Pericardium fibroblast (primary cell): ENCODE results near the gene TMEM88. TPM values are rescaled to one million over a fixed set of nuclear protein-coding genes. Genes with fewer than 3 reads are reported as not detected.

ENCODE experiments used
- total RNA-seq: library from RNA; depleted of rRNA; stranded (reverse); fragments of >200 nt; gene quantifications from 2 replicates; pipeline ENCODE4 v1.2.3, GENCODE V29; 2015

TMEM88 gene, protein sequence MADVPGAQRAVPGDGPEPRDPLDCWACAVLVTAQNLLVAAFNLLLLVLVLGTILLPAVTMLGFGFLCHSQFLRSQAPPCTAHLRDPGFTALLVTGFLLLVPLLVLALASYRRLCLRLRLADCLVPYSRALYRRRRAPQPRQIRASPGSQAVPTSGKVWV
- total RNA-seq, result 7.8 and 67.0 TPM in 2 replicates

DNA sequence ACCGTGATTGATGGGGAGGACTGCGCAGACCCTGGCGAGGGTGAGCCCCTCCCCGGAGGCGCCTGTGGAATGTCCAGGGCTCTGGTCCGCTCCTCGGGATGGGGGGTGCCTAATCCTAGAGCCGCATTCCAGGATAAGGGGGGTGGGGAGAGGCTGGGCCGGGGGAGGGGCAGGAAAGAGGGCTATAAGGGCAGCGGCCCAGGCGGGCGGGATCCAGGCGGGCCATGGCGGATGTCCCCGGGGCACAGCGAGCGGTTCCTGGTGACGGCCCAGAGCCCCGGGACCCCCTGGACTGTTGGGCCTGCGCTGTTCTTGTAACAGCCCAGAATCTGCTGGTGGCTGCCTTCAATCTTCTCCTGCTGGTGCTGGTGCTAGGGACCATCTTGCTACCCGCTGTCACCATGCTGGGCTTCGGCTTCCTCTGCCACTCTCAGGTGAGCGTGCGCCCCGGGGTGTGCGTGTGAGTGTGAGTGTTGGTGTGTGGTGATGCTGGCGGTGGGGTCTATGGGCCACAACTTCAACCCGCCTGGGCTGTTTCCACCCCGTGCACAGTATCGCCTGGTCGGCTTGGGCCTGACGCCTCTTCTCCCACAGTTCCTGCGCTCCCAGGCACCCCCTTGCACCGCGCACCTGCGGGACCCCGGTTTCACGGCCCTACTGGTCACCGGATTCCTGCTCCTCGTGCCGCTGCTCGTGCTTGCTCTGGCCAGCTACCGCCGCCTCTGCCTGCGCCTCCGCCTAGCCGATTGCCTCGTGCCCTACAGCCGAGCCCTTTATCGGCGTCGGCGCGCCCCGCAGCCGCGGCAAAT, at the start of gene TMEM88:
TMEM88 (plus strand) TSS at position 216 of the 809 bp plus-strand sequence; CDS start at position 225, 9 bp downstream.

DNA sequence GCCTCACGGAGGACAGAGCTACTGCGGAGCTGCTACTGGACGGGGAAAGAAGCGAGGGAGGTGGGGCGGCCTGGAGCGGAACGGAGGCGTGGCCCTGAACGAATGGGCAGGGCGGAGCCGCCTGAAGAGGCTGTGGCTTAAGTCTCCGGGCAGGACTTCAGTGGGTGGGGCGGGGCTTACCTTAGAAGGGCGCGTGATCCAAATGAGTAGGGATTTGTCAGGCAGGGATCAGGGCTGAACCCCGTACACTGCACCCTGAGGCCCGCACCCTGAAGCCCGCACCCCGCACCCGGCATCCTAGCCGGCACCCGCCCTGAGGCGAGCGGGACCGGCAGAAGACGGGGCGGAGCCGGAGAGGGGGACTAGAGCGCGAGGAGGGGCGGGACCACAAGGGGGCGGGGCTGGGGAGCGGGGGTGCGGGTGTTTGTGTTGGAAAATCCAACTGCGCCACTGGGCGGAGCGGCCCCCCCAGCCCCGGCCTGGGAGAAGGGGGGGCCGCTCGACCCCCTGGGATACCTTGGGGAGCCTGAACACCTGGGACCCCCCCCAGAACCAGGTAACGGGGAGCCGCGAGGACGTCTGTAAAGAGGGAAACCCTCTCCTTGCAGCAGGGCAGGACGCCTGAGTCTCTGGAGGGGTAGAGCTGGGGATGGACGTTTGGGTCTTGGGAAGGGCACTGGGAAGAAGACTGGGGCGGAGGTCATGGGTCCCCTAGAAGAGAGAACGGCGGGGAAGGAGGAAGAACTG, 20.9 kb upstream of the TMEM88 start, which contains the start of gene KDM6B:
KDM6B (plus strand) TSS at position 423 of the 747 bp plus-strand sequence. CDS start 11,338 bp downstream, outside the sequence.

DNA sequence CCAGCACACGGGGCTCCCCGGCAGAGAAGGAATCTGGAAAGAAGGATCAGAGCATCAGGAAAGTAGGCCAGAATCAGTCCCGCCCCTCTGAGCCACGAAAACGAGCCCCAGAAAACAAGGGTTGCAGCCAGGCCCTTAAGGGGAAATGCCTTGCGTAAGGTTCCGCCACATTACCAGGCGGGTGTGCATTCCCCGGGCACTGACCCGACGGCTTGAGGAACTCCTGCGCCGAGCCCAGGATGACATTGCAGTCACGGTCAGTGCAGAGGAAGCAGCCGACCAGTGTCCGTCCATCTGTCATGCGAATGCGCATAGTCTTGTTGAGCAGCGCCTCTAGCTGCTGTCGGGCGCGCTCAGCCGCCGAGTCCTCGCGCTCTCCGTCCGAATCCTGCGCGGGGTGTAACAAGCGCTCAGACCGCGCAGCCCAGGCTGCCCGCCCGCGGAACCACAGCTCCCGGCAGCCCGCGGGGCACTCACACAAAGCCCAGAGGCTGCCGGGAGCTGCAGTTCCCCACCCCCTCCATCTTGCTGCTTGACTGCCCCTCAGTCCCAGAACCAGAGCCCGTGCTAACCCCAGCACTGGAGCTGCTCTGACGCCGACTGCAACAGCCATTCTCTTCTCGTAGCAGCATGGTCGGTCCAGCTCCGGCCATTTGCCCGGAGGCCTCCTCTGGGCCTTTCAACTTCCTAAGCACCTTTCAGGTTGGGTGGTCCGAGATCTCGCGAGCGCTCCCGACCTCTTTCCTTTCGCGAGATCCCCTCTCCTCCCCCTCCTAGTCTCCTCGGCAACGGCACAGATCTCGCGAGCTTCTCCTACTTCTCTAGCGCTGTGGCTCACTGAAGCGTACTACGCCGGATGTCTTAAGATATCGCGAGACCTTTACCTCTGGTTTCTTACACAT, 2.2 kb downstream of the TMEM88 start, which contains the start of gene NAA38:
NAA38 (minus strand) TSS at position 749 of the 902 bp plus-strand sequence; CDS start at position 653, 96 bp downstream.

DNA sequence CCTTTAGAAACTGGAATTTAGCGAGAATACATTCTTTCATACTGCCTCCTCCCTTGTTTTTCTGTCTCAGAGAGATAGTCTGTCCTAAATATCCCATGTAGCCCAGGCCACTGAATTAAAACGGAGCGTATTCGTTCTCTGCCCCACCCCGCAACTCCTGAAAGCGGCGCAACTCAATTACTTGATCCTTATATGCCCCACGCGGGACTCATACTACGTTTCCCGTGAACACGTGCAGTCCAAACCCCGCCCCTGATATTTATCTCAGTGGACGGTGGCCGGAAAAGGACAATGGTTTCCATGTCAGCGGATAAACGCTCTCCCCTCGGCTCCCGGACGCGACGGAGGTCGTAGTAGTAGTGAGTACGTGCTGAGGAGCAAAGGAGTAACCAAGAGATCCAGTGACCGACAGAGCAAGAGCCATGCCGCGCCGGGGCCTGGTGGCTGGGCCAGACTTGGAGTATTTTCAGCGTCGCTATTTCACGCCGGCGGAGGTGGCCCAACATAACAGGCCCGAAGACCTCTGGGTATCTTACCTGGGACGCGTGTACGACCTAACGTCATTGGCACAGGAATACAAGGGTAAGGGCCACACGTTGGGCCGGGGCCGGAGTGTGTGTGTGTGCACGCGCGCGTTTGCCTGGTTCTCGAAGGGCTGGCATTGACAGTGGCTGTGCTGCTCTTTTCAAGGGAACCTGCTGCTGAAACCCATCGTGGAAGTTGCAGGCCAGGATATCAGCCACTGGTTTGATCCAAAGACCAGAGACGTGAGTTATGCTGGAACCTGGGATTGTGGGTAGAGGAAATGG, 3.1 kb downstream of the TMEM88 start, which contains the start of gene CYB5D1:
CYB5D1 (plus strand) TSS at position 291 of the 809 bp plus-strand sequence; CDS start at position 423, 132 bp downstream.

DNA sequence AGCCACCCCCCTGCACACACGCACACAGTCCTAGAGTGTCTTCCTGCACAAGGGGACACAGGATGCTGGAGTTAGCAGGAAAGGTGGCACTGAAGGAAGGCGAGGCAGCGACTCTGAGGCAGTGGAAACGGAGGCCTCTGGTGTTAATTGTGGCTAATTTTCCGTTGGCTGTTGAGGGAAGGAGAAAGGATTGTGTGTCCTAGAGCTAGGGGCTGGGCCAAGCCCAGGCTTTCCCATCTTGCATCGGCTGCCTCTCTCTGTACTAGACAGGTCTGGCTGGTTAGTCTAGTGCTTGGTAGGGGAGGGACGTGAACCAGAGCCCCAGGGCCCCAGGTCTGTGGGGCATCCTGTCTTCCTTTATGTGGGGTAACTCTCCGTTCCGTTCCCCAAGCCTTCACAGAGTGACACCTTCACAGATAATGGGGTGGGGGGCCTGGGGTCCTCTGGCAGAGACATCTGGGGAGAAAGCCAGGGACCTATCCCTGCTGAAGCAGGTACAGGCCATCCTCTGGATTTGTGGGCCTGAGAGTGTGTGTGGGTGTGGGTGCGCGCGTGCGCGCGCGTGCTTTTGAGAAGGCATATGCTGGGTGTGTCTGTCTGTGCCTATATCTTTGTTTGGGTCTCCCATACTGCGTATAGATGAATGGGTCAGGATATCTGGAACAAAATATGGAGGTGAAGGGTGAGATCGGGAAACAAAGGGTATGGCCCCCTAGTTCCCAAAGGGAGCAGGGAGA, 33.5 kb downstream of the TMEM88 start, which contains the start of gene CHD3:
CHD3 (plus strand) TSS at position 606 of the 737 bp plus-strand sequence. CDS start 212 bp downstream, outside the sequence.

Other genes with a start within 250 kb of the TMEM88 start
- 17.7 and 41.3 TPM in 2 replicates for gene FXR2, start 240.2 kb upstream of the TMEM88 start, total RNA-seq
- gene SAT2, start 227.2 kb upstream of the TMEM88 start, total RNA-seq, result 58.8 and 85.5 TPM in 2 replicates
- 0.12 and 4.1 TPM in 2 replicates for gene SHBG, start 224.9 kb upstream of the TMEM88 start, total RNA-seq
- gene ATP1B2, start 204.1 kb upstream of the TMEM88 start, total RNA-seq, result 0.93 TPM in 1 of 2 replicates, not detected in the other
- gene TP53, start 167.6 kb upstream of the TMEM88 start, total RNA-seq, result 44.9 and 63.2 TPM in 2 replicates
- 3.3 and 6.8 TPM in 2 replicates for gene WRAP53, start 166.6 kb upstream of the TMEM88 start, total RNA-seq
- gene EFNB3, start 149.9 kb upstream of the TMEM88 start, total RNA-seq, result 3.3 and 4.9 TPM in 2 replicates
- gene DNAH2, start 137.3 kb upstream of the TMEM88 start, total RNA-seq, result 0.26 and 1.1 TPM in 2 replicates
- gene KDM6B, start 20.8 kb upstream of the TMEM88 start, total RNA-seq, result 2.9 and 9.8 TPM in 2 replicates
- gene NAA38, start 2.5 kb downstream of the TMEM88 start, total RNA-seq, result 83.2 and 132 TPM in 2 replicates
- 5.5 and 5.7 TPM in 2 replicates for gene CYB5D1, start 2.9 kb downstream of the TMEM88 start, total RNA-seq
- gene CHD3, start 33.7 kb downstream of the TMEM88 start, total RNA-seq, result 77.5 and 82.6 TPM in 2 replicates
- gene RNF227, start 61.2 kb downstream of the TMEM88 start, total RNA-seq, result 1.6 and 9.0 TPM in 2 replicates
- gene KCNAB3, start 74.8 kb downstream of the TMEM88 start, total RNA-seq, result 0.23 TPM in 1 of 2 replicates, not detected in the other
- gene TRAPPC1, start 76.9 kb downstream of the TMEM88 start, total RNA-seq, result 54.7 and 64.3 TPM in 2 replicates
- 14.1 and 15.2 TPM in 2 replicates for gene CNTROB, start 77.1 kb downstream of the TMEM88 start, total RNA-seq
- gene GUCY2D, start 147.5 kb downstream of the TMEM88 start, total RNA-seq, result 0.12 TPM in 1 of 2 replicates, not detected in the other
- 0.85 TPM in 1 of 2 replicates, not detected in the other for gene ALOX15B, start 184.0 kb downstream of the TMEM88 start, total RNA-seq
- not detected in 2 replicates for gene ALOX12B, start 232.7 kb downstream of the TMEM88 start, total RNA-seq